Activated B cell treated with CpG ODN at 0.5 μM for 24 hours (primary cell): ENCODE data around the gene EPS8L1. TPM values are rescaled to one million over a fixed set of nuclear protein-coding genes. Genes with fewer than 3 reads are reported as not detected.

Source experiments
- ATAC-seq: fragments of 200-7000 bp; cut with Tn5 transposase; one replicate; pipeline ENCODE4 v1.10.0; 2021; ENCODE audit warnings: low read depth, mild to moderate bottlenecking, moderate library complexity
- CTCF ChIA-PET: fragments of 350-600 bp; sonication (Branson Sonifier 250); formaldehyde crosslinking; loops from one replicate; lab custom pipeline; 2021; ENCODE audit warnings: antibody characterized with exemption; lab: Charles Lee
- POLR2A ChIA-PET: fragments of 350-600 bp; sonication (Branson Sonifier 250); formaldehyde crosslinking; loops from one replicate; lab custom pipeline; 2021; ENCODE audit warnings: antibody characterized with exemption; lab: Charles Lee
- DNase-seq: peaks from one replicate; pipeline ENCODE4 v3.0.0; 2022
- H3K27ac Mint-ChIP-seq: one replicate; pipeline ENCODE4 v1.8.0; 2020; ENCODE audit warnings: mixed read lengths
- H3K27me3 Mint-ChIP-seq: one replicate; pipeline ENCODE4 v1.8.0; 2021; ENCODE audit warnings: mixed read lengths
- H3K36me3 Mint-ChIP-seq: one replicate; pipeline ENCODE4 v1.8.0; 2021; ENCODE audit warnings: low read depth, mixed read lengths
- H3K4me1 Mint-ChIP-seq: one replicate; pipeline ENCODE4 v1.8.0; 2021; ENCODE audit warnings: mixed read lengths
- H3K4me3 Mint-ChIP-seq: one replicate; pipeline ENCODE4 v1.8.0; 2020; ENCODE audit warnings: mild to moderate bottlenecking, mixed read lengths
- H3K9me3 Mint-ChIP-seq: one replicate; pipeline ENCODE4 v1.8.0; 2020; ENCODE audit warnings: mixed read lengths
- intact Hi-C: fragments of 100-400 bp; cut with micrococcal nuclease; formaldehyde crosslinking; loops from one replicate; pipeline ENCODE4 v1.15.1; 2024
- total RNA-seq: library from RNA; stranded (reverse); gene quantifications from 2 replicates; pipeline ENCODE4 v1.2.3, GENCODE V29; 2022
- TF ChIP-seq, protein P1 (sequence below): fragments of 200-600 bp; IDR thresholded peaks from one replicate; pipeline ENCODE4 v1.8.0; 2022; ENCODE audit warnings: antibody characterized with exemption, mild to moderate bottlenecking

Gene EPS8L1
- total RNA-seq, 1 donor from 2014 or later = 0.38 TPM

DNA sequence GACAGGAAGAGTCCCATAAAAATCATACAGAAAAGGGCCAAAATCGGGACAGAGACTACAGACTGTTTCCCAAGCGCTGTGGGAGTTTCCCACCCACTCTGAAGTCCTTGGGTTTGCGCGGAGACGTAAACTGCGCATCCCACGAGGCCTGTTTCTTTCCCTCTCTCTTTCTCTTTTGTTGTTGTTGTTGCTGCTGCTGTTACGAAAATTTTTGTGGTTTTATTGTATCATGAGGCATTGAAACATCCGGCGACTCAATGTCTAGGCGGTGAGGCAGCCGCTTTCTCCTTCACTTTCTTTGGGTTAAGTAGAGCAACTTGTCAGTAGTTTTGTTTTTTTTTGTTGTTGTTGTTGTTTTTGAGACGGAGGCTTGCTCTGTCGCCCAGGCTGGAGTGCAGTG, 43.4 kb downstream of the EPS8L1 start:
- ATAC-seq (no peak), DNase-seq (no peak)
- CTCF ChIA-PET = interaction anchor here (1.4 kb wide), 1 partner anchor 348 kb away, joined by 3 read pairs; no protein-coding TSS in a partner anchor
- Mint-ChIP-seq H3K4me1 (peaks cover 44% of the 10 kb centered on the region), H3K4me3 (peak overlapping the region; percentile 64), H3K36me3 (peaks cover 17% of the 10 kb centered on the region), H3K27me3 (peaks cover 8% of the 10 kb centered on the region), H3K27ac (no peak overlapping the region), H3K9me3 (no peaks in the 10 kb centered on the region)
- TF ChIP-seq, protein P1, sequence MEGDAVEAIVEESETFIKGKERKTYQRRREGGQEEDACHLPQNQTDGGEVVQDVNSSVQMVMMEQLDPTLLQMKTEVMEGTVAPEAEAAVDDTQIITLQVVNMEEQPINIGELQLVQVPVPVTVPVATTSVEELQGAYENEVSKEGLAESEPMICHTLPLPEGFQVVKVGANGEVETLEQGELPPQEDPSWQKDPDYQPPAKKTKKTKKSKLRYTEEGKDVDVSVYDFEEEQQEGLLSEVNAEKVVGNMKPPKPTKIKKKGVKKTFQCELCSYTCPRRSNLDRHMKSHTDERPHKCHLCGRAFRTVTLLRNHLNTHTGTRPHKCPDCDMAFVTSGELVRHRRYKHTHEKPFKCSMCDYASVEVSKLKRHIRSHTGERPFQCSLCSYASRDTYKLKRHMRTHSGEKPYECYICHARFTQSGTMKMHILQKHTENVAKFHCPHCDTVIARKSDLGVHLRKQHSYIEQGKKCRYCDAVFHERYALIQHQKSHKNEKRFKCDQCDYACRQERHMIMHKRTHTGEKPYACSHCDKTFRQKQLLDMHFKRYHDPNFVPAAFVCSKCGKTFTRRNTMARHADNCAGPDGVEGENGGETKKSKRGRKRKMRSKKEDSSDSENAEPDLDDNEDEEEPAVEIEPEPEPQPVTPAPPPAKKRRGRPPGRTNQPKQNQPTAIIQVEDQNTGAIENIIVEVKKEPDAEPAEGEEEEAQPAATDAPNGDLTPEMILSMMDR = no peak
- POLR2A ChIA-PET = interaction anchor here (1.4 kb wide), 1 partner anchor 161 kb away, joined by 3 read pairs; no protein-coding TSS in a partner anchor
- intact Hi-C loops = no loop called here

GRCh38 chr19:55131421-55131820, 55.8 kb downstream of the EPS8L1 start:
- no peaks in the 10 kb centered on the region for H3K9me3 Mint-ChIP-seq
- no peak overlapping the region for H3K4me3 Mint-ChIP-seq
- no peaks in the 10 kb centered on the region for H3K36me3 Mint-ChIP-seq
- intact Hi-C loops = no loop called here
- DNase-seq (no peak), ATAC-seq (no peak)
- peaks cover 5% of the 10 kb centered on the region for H3K4me1 Mint-ChIP-seq
- H3K27ac Mint-ChIP-seq = no peak overlapping the region
- POLR2A ChIA-PET = no interaction called here
- TF ChIP-seq, protein P1 = no peak
- CTCF ChIA-PET = no interaction called here
- H3K27me3 Mint-ChIP-seq = peaks cover 36% of the 10 kb centered on the region

DNA sequence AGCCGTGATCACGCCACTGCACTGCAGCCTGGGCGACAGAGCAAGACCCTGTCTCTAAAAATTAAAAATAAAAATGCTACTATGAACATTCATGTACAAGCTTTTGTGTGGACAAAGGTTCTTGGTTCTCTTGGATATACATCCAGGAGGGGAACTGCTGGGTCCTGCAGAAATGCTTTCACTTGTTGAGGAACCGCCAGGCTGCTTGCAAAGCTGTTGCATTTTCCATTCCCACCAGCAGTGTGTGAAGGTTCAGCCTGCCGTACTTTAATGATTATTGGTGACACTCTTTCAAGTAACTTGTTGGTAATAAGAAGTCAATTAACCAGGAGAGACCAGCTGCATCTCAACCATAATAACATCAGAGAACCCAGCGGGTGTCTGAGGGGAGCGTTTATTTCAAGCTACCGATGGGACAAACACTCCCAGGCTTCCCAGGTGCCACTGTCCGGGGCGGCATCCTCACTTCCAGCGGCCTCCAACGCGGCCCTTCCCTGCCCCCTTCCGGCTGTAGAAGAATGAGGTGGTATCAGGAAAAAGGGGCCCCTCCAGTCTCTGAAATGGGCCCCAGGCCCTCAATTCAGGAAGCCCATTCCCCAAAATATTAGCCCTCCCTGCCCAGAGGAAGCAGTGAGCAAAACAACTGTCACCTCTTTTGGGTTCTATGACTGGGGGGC, 56.9 kb downstream of the EPS8L1 start:
- H3K27ac Mint-ChIP-seq = no peak overlapping the region
- H3K4me1 Mint-ChIP-seq = peaks cover 5% of the 10 kb centered on the region
- TF ChIP-seq, protein P1 = no peak
- no peak overlapping the region for H3K4me3 Mint-ChIP-seq
- peaks cover 24% of the 10 kb centered on the region for H3K27me3 Mint-ChIP-seq
- DNase-seq (no peak), ATAC-seq (no peak)
- intact Hi-C loops = no loop called here
- H3K9me3 Mint-ChIP-seq = no peaks in the 10 kb centered on the region
- H3K36me3 Mint-ChIP-seq = no peaks in the 10 kb centered on the region
- POLR2A ChIA-PET = interaction anchor here (0.7 to 0.8 kb wide), 2 partner anchors 227 to 1340 kb away, joined by 4 to 7 read pairs; no protein-coding TSS in a partner anchor
- CTCF ChIA-PET = interaction anchor here (0.7 to 1.0 kb wide), 2 partner anchors 44 to 655 kb away, joined by 3 read pairs; no protein-coding TSS in a partner anchor

DNA sequence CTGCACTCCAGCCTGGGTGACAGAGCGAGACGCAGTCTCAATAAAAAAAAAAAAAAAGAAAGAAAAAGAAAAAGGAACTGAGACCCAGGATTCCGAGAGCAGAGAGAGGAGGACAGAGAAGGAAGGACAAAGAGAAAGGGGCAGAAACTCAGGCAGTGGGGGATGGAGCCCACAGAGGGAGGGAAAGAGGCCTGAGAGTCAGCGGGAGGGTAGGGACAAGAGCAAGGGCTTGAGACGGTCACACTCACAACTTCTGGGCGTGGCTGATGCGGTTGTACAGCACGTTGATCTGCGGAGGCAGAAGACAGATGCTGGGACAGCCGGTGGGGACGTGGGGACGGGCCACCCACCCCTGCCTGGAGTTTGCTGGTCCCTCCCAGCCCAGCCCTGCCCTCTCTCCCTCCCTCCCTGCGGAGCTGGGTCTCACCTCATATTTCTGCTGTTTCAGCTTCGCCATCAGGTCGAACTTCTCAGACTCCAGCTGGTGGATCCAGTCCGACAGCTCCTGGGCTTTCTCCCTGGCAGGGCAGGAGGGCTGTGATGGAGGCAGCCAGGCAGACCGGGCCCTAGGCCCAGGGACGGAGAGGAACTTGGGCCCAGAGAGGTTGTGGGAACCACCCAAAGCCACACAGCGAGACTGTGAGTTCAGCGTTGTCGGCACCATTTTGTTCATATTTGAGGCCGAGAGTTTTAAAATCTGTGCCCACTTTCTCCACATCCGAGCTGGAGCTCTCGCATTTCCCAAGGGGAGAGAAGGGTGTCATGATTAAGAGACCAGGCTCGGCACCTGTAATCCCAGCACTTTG, 58.2 kb downstream of the EPS8L1 start:
- TF ChIP-seq, protein P1 = no peak
- Mint-ChIP-seq H3K36me3 (no peaks in the 10 kb centered on the region), H3K4me1 (peaks cover 5% of the 10 kb centered on the region), H3K27ac (no peak overlapping the region), H3K27me3 (peaks cover 30% of the 10 kb centered on the region), H3K4me3 (no peak overlapping the region), H3K9me3 (no peaks in the 10 kb centered on the region)
- POLR2A ChIA-PET = no interaction called here
- CTCF ChIA-PET = interaction anchor here (1.0 kb wide), 2 partner anchors 46 to 656 kb away, joined by 3 read pairs; no protein-coding TSS in a partner anchor
- DNase-seq (no peak), ATAC-seq (peak; percentile 45)
- intact Hi-C loops = no loop called here

- DNase-seq (no peak), ATAC-seq (no peak)
- Mint-ChIP-seq H3K27ac (no peak overlapping the region), H3K9me3 (no peaks in the 10 kb centered on the region), H3K4me3 (no peak overlapping the region), H3K36me3 (no peaks in the 10 kb centered on the region), H3K4me1 (peaks cover 5% of the 10 kb centered on the region), H3K27me3 (peaks cover 32% of the 10 kb centered on the region)
- TF ChIP-seq, protein P1 = no peak
- intact Hi-C loops = no loop called here
- ChIA-PET POLR2A (no interaction called here), CTCF (no interaction called here)
These were observed 59.1 kb downstream of the EPS8L1 start for GRCh38 chr19:55134736-55135135.
